Pericardium fibroblast (primary cell): ENCODE measurements around the gene DRD4. TPM values are rescaled to one million over a fixed set of nuclear protein-coding genes. Genes with fewer than 3 reads are reported as not detected.

Source experiments
- total RNA-seq: library from RNA; depleted of rRNA; stranded (reverse); fragments of >200 nt; gene quantifications from 2 replicates; pipeline ENCODE4 v1.2.3, GENCODE V29; 2015

Gene DRD4
- not detected in 2 replicates for total RNA-seq

DNA sequence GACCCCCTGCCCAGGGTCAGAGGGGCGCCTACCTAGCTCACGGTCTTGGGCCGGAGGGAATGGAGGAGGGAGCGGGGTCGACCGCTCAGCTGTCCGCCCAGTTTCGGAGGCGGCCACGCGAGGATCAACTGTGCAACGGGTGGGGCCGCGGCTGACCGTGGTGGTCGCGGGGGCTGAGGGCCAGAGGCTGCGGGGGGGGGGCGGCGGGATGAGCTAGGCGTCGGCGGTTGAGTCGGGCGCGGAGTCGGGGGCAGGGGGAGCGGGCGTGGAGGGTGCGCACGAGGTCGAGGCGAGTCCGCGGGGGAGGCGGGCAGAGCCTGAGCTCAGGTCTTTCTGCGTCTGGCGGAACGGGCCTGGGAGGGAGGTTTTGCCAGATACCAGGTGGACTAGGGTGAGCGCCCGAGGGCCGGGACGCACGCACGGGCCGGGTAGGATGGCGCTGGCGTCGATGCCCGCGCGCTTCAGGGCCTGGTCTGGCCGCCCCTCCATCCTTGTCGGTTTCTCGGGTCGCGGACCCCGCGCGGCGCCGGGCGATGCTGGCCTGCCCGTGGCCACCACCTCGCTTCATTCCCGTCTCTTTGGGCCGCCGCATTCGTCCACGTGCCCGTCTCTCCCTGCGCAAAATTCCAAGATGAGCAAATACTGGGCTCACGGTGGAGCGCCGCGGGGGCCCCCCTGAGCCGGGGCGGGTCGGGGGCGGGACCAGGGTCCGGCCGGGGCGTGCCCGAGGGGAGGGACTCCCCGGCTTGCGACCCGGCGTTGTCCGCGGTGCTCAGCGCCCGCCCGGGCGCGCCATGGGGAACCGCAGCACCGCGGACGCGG lies at the start of gene DRD4:
DRD4 (plus strand) TSS at position 759 of the 822 bp plus-strand sequence; CDS start at position 795, 36 bp downstream.

DNA sequence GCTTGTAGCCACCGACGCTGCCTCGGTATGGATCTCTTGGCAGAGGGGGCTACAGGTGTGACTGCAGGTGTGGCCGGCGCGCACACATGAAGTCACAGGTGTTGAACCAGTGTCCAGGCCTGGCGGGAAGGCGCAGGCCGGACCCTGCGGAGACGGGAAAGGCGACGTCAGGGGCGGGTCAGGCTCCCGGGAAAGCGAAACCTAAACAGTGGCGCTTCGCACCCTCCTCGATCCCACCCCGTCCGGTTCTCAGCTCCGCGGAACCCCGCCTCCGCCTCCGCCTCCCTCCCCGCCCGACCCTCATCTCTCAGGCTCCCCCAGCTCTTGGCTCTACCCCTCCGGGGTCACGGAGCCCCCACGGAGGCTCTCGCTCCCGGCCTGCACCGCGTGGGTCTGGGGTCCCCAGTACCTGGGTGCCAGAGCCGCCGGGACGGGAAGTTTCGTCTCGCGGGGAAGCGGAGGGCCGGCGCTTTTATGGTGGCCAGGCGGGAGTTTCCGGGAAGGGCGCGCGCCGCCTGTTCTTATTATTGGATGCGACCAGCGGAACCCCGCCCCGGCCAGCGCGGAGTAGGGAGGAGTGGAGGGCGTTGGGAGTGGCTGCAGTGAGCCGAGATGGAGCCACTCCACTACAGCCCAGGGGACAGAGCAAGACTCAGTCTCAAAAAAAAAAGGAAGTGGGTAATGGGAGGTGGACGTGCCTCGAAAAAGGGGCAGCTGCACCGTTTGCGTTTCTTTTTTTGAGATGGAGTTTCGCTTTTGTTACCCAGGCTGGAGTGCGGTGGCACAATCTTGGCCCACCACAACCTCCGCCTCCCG lies 21.4 kb upstream of the DRD4 start, which contains the start of gene IRF7:
IRF7 (minus strand) TSS at position 447 of the 816 bp plus-strand sequence. CDS start 586 bp downstream, outside the sequence.

GRCh38 chr11:624705-625635 lies 12.1 kb upstream of the DRD4 start, which contains the start of gene CDHR5:
Gene CDHR5, minus strand, starts transcription at chr11:624955. Its CDS starts 53 bp downstream, at chr11:624902.

DNA sequence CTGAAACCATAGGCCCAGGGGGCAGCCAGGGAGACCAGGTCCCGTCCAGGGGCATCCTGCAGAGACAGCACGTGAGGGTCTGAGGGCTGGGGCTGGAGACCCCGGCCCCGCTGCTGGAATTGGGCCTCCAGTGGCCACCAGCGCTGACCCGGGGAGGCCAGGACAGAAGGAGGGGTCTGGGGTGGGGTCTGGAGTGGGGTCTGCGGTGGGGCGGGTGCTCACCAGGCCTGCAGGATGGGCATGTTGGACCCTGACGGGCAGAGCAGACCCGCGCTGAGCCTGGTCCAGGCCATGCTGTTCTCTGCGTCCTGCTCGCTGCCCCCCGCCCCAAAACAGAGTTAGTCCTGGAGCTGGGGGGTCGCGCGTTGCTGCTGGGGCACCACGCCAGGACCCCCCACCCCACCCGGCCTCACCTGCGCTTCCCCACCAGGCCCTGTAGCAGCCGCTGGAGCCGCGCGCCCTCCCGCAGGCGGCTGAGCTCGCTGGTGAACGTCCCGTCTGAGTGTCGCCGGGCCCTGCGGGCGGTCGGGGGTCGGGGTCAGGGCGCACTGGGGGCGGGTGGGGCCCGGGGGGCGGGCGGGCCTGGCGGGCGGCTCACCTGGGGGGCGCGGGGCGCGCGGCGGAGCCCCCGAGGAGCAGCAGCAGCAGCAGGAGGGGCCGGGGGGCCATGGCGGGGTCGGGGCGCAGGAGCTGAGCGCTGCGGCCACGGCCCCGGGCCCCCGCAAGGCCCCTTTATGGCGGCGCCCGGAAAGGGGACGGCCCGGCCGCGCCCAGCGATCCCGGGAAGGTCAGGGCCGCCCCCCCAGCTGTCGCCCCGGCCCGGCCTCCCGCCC lies 10.4 kb upstream of the DRD4 start, which contains the start of gene SCT:
SCT (minus strand) TSS at position 707 of the 833 bp plus-strand sequence; CDS start at position 669, 38 bp downstream.

Other genes starting within 250 kb of the DRD4 start
- gene PKP3, start 243.1 kb upstream of the DRD4 start, total RNA-seq: 1.9 and 11.9 TPM in 2 replicates
- 45.2 and 50.6 TPM in 2 replicates for gene SIGIRR, start 222.3 kb upstream of the DRD4 start, total RNA-seq
- not detected in 2 replicates for gene ANO9, start 195.3 kb upstream of the DRD4 start, total RNA-seq
- 65.9 and 71.3 TPM in 2 replicates for gene PTDSS2, start 187.0 kb upstream of the DRD4 start, total RNA-seq
- 401 and 651 TPM in 2 replicates for gene RNH1, start 130.0 kb upstream of the DRD4 start, total RNA-seq
- 48.3 and 53.2 TPM in 2 replicates for gene HRAS, start 101.7 kb upstream of the DRD4 start, total RNA-seq
- 0.12 and 1.1 TPM in 2 replicates for gene LRRC56, start 99.7 kb upstream of the DRD4 start, total RNA-seq
- gene LMNTD2, start 76.5 kb upstream of the DRD4 start, total RNA-seq: 0.60 and 0.70 TPM in 2 replicates
- gene RASSF7, start 76.3 kb upstream of the DRD4 start, total RNA-seq: 4.4 and 27.9 TPM in 2 replicates
- gene PHRF1, start 60.8 kb upstream of the DRD4 start, total RNA-seq: 14.8 and 16.9 TPM in 2 replicates
- 18.9 and 21.2 TPM in 2 replicates for gene IRF7, start 21.3 kb upstream of the DRD4 start, total RNA-seq
- not detected in 2 replicates for gene CDHR5, start 12.3 kb upstream of the DRD4 start, total RNA-seq
- not detected in 2 replicates for gene SCT, start 10.1 kb upstream of the DRD4 start, total RNA-seq
- gene DEAF1, start 58.0 kb downstream of the DRD4 start, total RNA-seq: 33.8 and 39.2 TPM in 2 replicates
- gene TMEM80, start 58.5 kb downstream of the DRD4 start, total RNA-seq: 26.4 and 33.7 TPM in 2 replicates
- 18.2 and 19.9 TPM in 2 replicates for gene EPS8L2, start 69.0 kb downstream of the DRD4 start, total RNA-seq
- 105 and 133 TPM in 2 replicates for gene TALDO1, start 110.2 kb downstream of the DRD4 start, total RNA-seq
- gene GATD1, start 140.2 kb downstream of the DRD4 start, total RNA-seq: 34.0 and 46.0 TPM in 2 replicates
- gene CEND1, start 152.8 kb downstream of the DRD4 start, total RNA-seq: 0.94 and 1.3 TPM in 2 replicates
- 9.8 and 18.2 TPM in 2 replicates for gene SLC25A22, start 161.0 kb downstream of the DRD4 start, total RNA-seq
- gene PIDD1, start 168.0 kb downstream of the DRD4 start, total RNA-seq: 7.4 and 12.1 TPM in 2 replicates
- 1,276 and 1,479 TPM in 2 replicates for gene RPLP2, start 172.7 kb downstream of the DRD4 start, total RNA-seq
- gene PNPLA2, start 181.6 kb downstream of the DRD4 start, total RNA-seq: 32.1 and 37.1 TPM in 2 replicates
- 0.70 and 3.3 TPM in 2 replicates for gene CRACR2B, start 190.7 kb downstream of the DRD4 start, total RNA-seq
- 300 and 449 TPM in 2 replicates for gene CD151, start 195.7 kb downstream of the DRD4 start, total RNA-seq
- 144 and 256 TPM in 2 replicates for gene POLR2L, start 205.3 kb downstream of the DRD4 start, total RNA-seq
- 282 and 332 TPM in 2 replicates for gene TSPAN4, start 205.6 kb downstream of the DRD4 start, total RNA-seq